ENCODE measurements around the gene C3orf52.
"Not testable (repeated sequence)": the region's sequence is repeated elsewhere in the genome, so short reads cannot be mapped to it uniquely, and the experiment has no call there.

C3orf52 gene

GRCh38 chr3:112061152-112061551 is 25.0 kb upstream of the C3orf52 start:
- Histone ChIP-seq H3K4ac (ENCODE audit: low read depth in 1 of 2, low read length in 2 of 2) (no peak overlapping the region), H2AK5ac (ENCODE audit: low read length, severe bottlenecking) (no peak overlapping the region), H4K91ac (ENCODE audit: low read length) (no peak overlapping the region), H3K4me1 (ENCODE audit: control insufficient read depth, insufficient read depth, low read depth, low read length) (peaks cover 6% of the 10 kb centered on the region), H2BK15ac (ENCODE audit: low read depth, poor library complexity, severe bottlenecking) (no peak overlapping the region), H3K79me1 (replicated peaks; ENCODE audit: low read length, poor library complexity, severe bottlenecking) (no peaks in the 10 kb centered on the region), H3K14ac (ENCODE audit: low read length in 2 of 2) (no peak overlapping the region), H3K9me3 (ENCODE audit: control insufficient read depth, low read length) (no peaks in the 10 kb centered on the region), H3K4me2 (ENCODE audit: low read length, poor library complexity, severe bottlenecking) (no peak overlapping the region), H3K4me3 (ENCODE audit: insufficient read depth in 1 of 2, low read depth in 1 of 2, low read length in 2 of 2) (no peak overlapping the region), H3K36me3 (ENCODE audit: control insufficient read depth in 1 of 2, insufficient read depth in 2 of 2, low read depth in 1 of 2, low read length in 2 of 2) (no peaks in the 10 kb centered on the region), H3K23ac (ENCODE audit: low read length in 2 of 2) (no peak overlapping the region), H2BK12ac (ENCODE audit: low read length in 2 of 2) (no peak overlapping the region), H3K27me3 (ENCODE audit: control insufficient read depth in 1 of 2, insufficient read depth in 1 of 2, low read length in 2 of 2) (peaks cover 0 to 7% of the 10 kb centered on the region in 2 experiments), H3K27ac (ENCODE audit: low read length, poor library complexity, severe bottlenecking) (peak overlapping the region; percentile 92), H4K8ac (ENCODE audit: low read length) (no peak overlapping the region), H2BK120ac (ENCODE audit: low read depth, low read length) (no peak overlapping the region), H2AFZ (ENCODE audit: low read depth, low read length) (no peak overlapping the region), H3K18ac (ENCODE audit: low read depth in 1 of 2, low read length in 2 of 2) (no peak overlapping the region), H3K9ac (ENCODE audit: low read length) (no peak overlapping the region), H2BK5ac (ENCODE audit: low read depth, low read length, poor library complexity, severe bottlenecking) (peak overlapping the region; percentile 24)
- no peak for DNase-seq
- WGBS = 63% methylated on average over 2 of the region's 3 CpGs

- H3K4me2 ChIP-seq (ENCODE audit: low read length, poor library complexity, severe bottlenecking); H4K91ac ChIP-seq (ENCODE audit: low read length); H3K4ac ChIP-seq (ENCODE audit: low read depth in 1 of 2, low read length in 2 of 2); H3K79me1 ChIP-seq (replicated peaks; ENCODE audit: low read length, poor library complexity, severe bottlenecking); H3K27ac ChIP-seq (ENCODE audit: low read length, poor library complexity, severe bottlenecking); H2AK5ac ChIP-seq (ENCODE audit: low read length, severe bottlenecking); H3K9ac ChIP-seq (ENCODE audit: low read length); H2BK12ac ChIP-seq (ENCODE audit: low read length in 2 of 2); H4K8ac ChIP-seq (ENCODE audit: low read length); H2BK5ac ChIP-seq (ENCODE audit: low read depth, low read length, poor library complexity, severe bottlenecking); H3K14ac ChIP-seq (ENCODE audit: low read length in 2 of 2); H3K4me3 ChIP-seq (ENCODE audit: insufficient read depth in 1 of 2, low read depth in 1 of 2, low read length in 2 of 2); H3K23ac ChIP-seq (ENCODE audit: low read length in 2 of 2); H2BK15ac ChIP-seq (ENCODE audit: low read depth, poor library complexity, severe bottlenecking); H3K27me3 ChIP-seq (ENCODE audit: control insufficient read depth in 1 of 2, insufficient read depth in 1 of 2, low read length in 2 of 2); H3K36me3 ChIP-seq (ENCODE audit: control insufficient read depth in 1 of 2, insufficient read depth in 2 of 2, low read depth in 1 of 2, low read length in 2 of 2); H3K9me3 ChIP-seq (ENCODE audit: control insufficient read depth, low read length); H3K4me1 ChIP-seq (ENCODE audit: control insufficient read depth, insufficient read depth, low read depth, low read length); H2AFZ ChIP-seq (ENCODE audit: low read depth, low read length); H2BK120ac ChIP-seq (ENCODE audit: low read depth, low read length); DNase-seq: not testable (repeated sequence)
- peak overlapping the region in 1 of 2 experiments; percentile 24 for H3K18ac ChIP-seq (ENCODE audit: low read depth in 1 of 2, low read length in 2 of 2)
- WGBS = 82% methylated on average over 8 of the region's 8 CpGs
Measured at GRCh38 chr3:112072387-112073060, 13.7 kb upstream of the C3orf52 start.

GRCh38 chr3:112074006-112074405 is 12.2 kb upstream of the C3orf52 start:
- Histone ChIP-seq H2AK5ac (ENCODE audit: low read length, severe bottlenecking) (peak overlapping the region; percentile 75), H3K27me3 (ENCODE audit: control insufficient read depth in 1 of 2, insufficient read depth in 1 of 2, low read length in 2 of 2) (no peaks in the 10 kb centered on the region), H3K14ac (ENCODE audit: low read length in 2 of 2) (no peak overlapping the region), H3K4me3 (ENCODE audit: insufficient read depth in 1 of 2, low read depth in 1 of 2, low read length in 2 of 2) (peak overlapping the region in 1 of 2 experiments; percentile 3), H4K8ac (ENCODE audit: low read length) (no peak overlapping the region), H3K23ac (ENCODE audit: low read length in 2 of 2) (no peak overlapping the region), H3K4me1 (ENCODE audit: control insufficient read depth, insufficient read depth, low read depth, low read length) (peaks cover 4% of the 10 kb centered on the region), H3K4me2 (ENCODE audit: low read length, poor library complexity, severe bottlenecking) (no peak overlapping the region), H4K91ac (ENCODE audit: low read length) (no peak overlapping the region), H2BK5ac (ENCODE audit: low read depth, low read length, poor library complexity, severe bottlenecking) (peak overlapping the region; percentile 44), H3K9me3 (ENCODE audit: control insufficient read depth, low read length) (no peaks in the 10 kb centered on the region), H2BK15ac (ENCODE audit: low read depth, poor library complexity, severe bottlenecking) (no peak overlapping the region), H2BK120ac (ENCODE audit: low read depth, low read length) (no peak overlapping the region), H3K18ac (ENCODE audit: low read depth in 1 of 2, low read length in 2 of 2) (no peak overlapping the region), H3K9ac (ENCODE audit: low read length) (peak overlapping the region; percentile 87), H2AFZ (ENCODE audit: low read depth, low read length) (no peak overlapping the region), H3K4ac (ENCODE audit: low read depth in 1 of 2, low read length in 2 of 2) (no peak overlapping the region), H2BK12ac (ENCODE audit: low read length in 2 of 2) (peak overlapping the region in 1 of 2 experiments; percentile 50), H3K79me1 (replicated peaks; ENCODE audit: low read length, poor library complexity, severe bottlenecking) (no peaks in the 10 kb centered on the region), H3K27ac (ENCODE audit: low read length, poor library complexity, severe bottlenecking) (peak overlapping the region; percentile 69), H3K36me3 (ENCODE audit: control insufficient read depth in 1 of 2, insufficient read depth in 2 of 2, low read depth in 1 of 2, low read length in 2 of 2) (no peaks in the 10 kb centered on the region)
- WGBS = 90% methylated on average over 2 of the region's 2 CpGs
- DNase-seq = no peak

DNA sequence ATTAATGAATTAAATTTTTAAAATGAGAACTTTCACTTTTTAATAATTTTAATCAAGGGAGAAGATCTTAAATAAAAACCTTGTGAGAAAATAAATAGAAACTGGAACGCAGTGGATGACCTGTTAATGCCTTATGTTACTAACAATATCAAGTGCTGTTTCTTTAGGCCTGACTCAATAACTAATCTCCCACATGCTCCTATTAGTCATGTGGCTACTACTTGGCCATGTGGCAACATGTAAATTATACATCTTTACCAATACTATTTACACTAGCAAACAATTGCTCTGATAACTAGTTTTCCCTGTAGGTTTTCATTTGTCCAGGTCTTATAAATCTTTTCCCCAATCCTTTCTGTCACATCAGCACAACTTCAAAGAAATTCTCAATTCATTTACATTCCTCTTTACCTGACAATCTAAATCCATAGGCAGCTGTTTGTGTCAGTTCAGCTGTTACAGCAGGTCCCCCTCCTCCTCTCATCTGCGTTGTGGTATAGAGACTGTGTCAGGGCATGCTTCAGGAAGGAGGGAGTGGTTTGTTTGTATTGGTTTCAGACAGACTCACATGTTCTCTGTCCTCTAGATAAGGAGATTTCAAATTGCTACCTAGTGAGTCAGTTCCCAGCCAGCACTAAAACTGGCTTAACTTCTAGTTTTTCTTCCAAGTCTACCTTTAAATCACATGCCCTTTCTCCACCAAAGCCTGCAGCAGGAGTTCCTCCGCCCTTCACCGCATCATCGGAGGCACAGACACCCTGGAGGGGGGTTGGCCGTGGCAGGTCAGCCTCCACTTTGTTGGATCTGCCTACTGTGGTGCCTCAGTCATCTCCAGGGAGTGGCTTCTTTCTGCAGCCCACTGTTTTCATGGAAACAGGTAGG is 11.3 kb upstream of the C3orf52 start:
- H3K9me3 ChIP-seq (ENCODE audit: control insufficient read depth, low read length) = no peaks in the 10 kb centered on the region
- DNase-seq = peak; percentile 93
- H2BK15ac ChIP-seq (ENCODE audit: low read depth, poor library complexity, severe bottlenecking) = no peak overlapping the region
- H3K79me1 ChIP-seq (replicated peaks; ENCODE audit: low read length, poor library complexity, severe bottlenecking) = no peaks in the 10 kb centered on the region
- peak overlapping the region in 1 of 2 experiments; percentile 14 for H3K23ac ChIP-seq (ENCODE audit: low read length in 2 of 2)
- H4K8ac ChIP-seq (ENCODE audit: low read length) = no peak overlapping the region
- H3K4me3 ChIP-seq (ENCODE audit: insufficient read depth in 1 of 2, low read depth in 1 of 2, low read length in 2 of 2) = peak overlapping the region in 1 of 2 experiments; percentile 35
- H3K18ac ChIP-seq (ENCODE audit: low read depth in 1 of 2, low read length in 2 of 2) = peak overlapping the region in 1 of 2 experiments; percentile 92
- no peak overlapping the region for H2AK5ac ChIP-seq (ENCODE audit: low read length, severe bottlenecking)
- no peak overlapping the region for H3K14ac ChIP-seq (ENCODE audit: low read length in 2 of 2)
- no peaks in the 10 kb centered on the region for H3K27me3 ChIP-seq (ENCODE audit: control insufficient read depth in 1 of 2, insufficient read depth in 1 of 2, low read length in 2 of 2)
- peak overlapping the region; percentile 88 for H3K27ac ChIP-seq (ENCODE audit: low read length, poor library complexity, severe bottlenecking)
- peaks cover 4% of the 10 kb centered on the region for H3K4me1 ChIP-seq (ENCODE audit: control insufficient read depth, insufficient read depth, low read depth, low read length)
- H2AFZ ChIP-seq (ENCODE audit: low read depth, low read length) = no peak overlapping the region
- no peak overlapping the region for H2BK120ac ChIP-seq (ENCODE audit: low read depth, low read length)
- H4K91ac ChIP-seq (ENCODE audit: low read length) = no peak overlapping the region
- H3K4me2 ChIP-seq (ENCODE audit: low read length, poor library complexity, severe bottlenecking) = peak overlapping the region; percentile 18
- WGBS = 2% methylated on average over 5 of the region's 6 CpGs
- peak overlapping the region in 1 of 2 experiments; percentile 9 for H3K4ac ChIP-seq (ENCODE audit: low read depth in 1 of 2, low read length in 2 of 2)
- H2BK5ac ChIP-seq (ENCODE audit: low read depth, low read length, poor library complexity, severe bottlenecking) = peak overlapping the region; percentile 1
- peak overlapping the region in 1 of 2 experiments; percentile 98 for H2BK12ac ChIP-seq (ENCODE audit: low read length in 2 of 2)
- H3K9ac ChIP-seq (ENCODE audit: low read length) = peak overlapping the region; percentile 87
- no peaks in the 10 kb centered on the region for H3K36me3 ChIP-seq (ENCODE audit: control insufficient read depth in 1 of 2, insufficient read depth in 2 of 2, low read depth in 1 of 2, low read length in 2 of 2)
